ENCODE measurements around the gene TBC1D8. TPM values are rescaled to one million over a fixed set of nuclear protein-coding genes. Genes with fewer than 3 reads are reported as not detected.

The TBC1D8 gene
- total RNA-seq, 1 donor from 2014 or later, result 45.0 TPM

- DNase-seq, result no peak
- H3K27me3 ChIP-seq (ENCODE audit: low read depth), result no peaks in the 10 kb centered on the region
- no peaks in the 10 kb centered on the region for H3K9me3 ChIP-seq (replicated peaks)
- no peak overlapping the region for H3K4me3 ChIP-seq
- peaks cover 75% of the 10 kb centered on the region for H3K36me3 ChIP-seq
- intact Hi-C loops (cut with micrococcal nuclease), result no loop called here
- peaks cover 46% of the 10 kb centered on the region for H3K4me1 ChIP-seq
- TF ChIP-seq CTCF (IDR thresholded peaks at IDR 0.05; ENCODE audit: borderline replicate concordance), result no peak
- no peak overlapping the region for H3K27ac ChIP-seq (replicated peaks)
Measured at GRCh38 chr2:101006065-101006715, 145.0 kb downstream of the TBC1D8 start.

GRCh38 chr2:101004620-101005325, 146.4 kb downstream of the TBC1D8 start:
- Histone ChIP-seq H3K36me3 (peaks cover 61% of the 10 kb centered on the region), H3K4me1 (peaks cover 47% of the 10 kb centered on the region), H3K27ac (replicated peaks) (no peak overlapping the region), H3K9me3 (replicated peaks) (no peaks in the 10 kb centered on the region), H3K27me3 (ENCODE audit: low read depth) (no peaks in the 10 kb centered on the region), H3K4me3 (no peak overlapping the region)
- DNase-seq, result no peak
- TF ChIP-seq CTCF (IDR thresholded peaks at IDR 0.05; ENCODE audit: borderline replicate concordance), result no peak
- intact Hi-C loops (cut with micrococcal nuclease), result no loop called here

- Histone ChIP-seq H3K9me3 (replicated peaks) (no peaks in the 10 kb centered on the region), H3K27me3 (ENCODE audit: low read depth) (no peaks in the 10 kb centered on the region), H3K36me3 (peaks cover 48% of the 10 kb centered on the region), H3K27ac (replicated peaks) (peak overlapping the region; percentile 78), H3K4me3 (peak overlapping the region; percentile 83), H3K4me1 (peaks cover 47% of the 10 kb centered on the region)
- DNase-seq, result no peak
- TF ChIP-seq CTCF (IDR thresholded peaks at IDR 0.05; ENCODE audit: borderline replicate concordance), result no peak
- intact Hi-C loops (cut with micrococcal nuclease), result no loop called here
Measured at GRCh38 chr2:101003278-101003775, 147.9 kb downstream of the TBC1D8 start.

- Histone ChIP-seq H3K9me3 (replicated peaks) (no peaks in the 10 kb centered on the region), H3K27me3 (ENCODE audit: low read depth) (no peaks in the 10 kb centered on the region), H3K4me3 (peak overlapping the region; percentile 83), H3K27ac (replicated peaks) (peak overlapping the region; percentile 78), H3K36me3 (peaks cover 42% of the 10 kb centered on the region), H3K4me1 (peaks cover 47% of the 10 kb centered on the region)
- intact Hi-C loops (cut with micrococcal nuclease), result no loop called here
- TF ChIP-seq CTCF (IDR thresholded peaks at IDR 0.05; ENCODE audit: borderline replicate concordance), result no peak
- no peak for DNase-seq
Measured at GRCh38 chr2:101002562-101003277, 148.5 kb downstream of the TBC1D8 start.

GRCh38 chr2:101001691-101002561, 149.3 kb downstream of the TBC1D8 start, which contains the start of gene RPL31:
Gene RPL31 (plus strand): TSS chr2:101002289. CDS start chr2:101002702, 413 bp downstream.
- intact Hi-C loops (cut with micrococcal nuclease), result no loop called here
- DNase-seq, result peak; percentile 97

More at GRCh38 chr2:101001691-101002561, 149.3 kb downstream of the TBC1D8 start, which contains the start of gene RPL31:
- Histone ChIP-seq H3K4me1 (peaks cover 47% of the 10 kb centered on the region), H3K27me3 (ENCODE audit: low read depth) (no peaks in the 10 kb centered on the region), H3K27ac (replicated peaks) (peak within 1 kb of the TSS; percentile 78), H3K4me3 (peak within 1 kb of the TSS; percentile 83), H3K36me3 (peaks cover 34% of the 10 kb centered on the region), H3K9me3 (replicated peaks) (no peaks in the 10 kb centered on the region)
- no peak for TF ChIP-seq CTCF (IDR thresholded peaks at IDR 0.05; ENCODE audit: borderline replicate concordance)
